Peyer's patch (tissue), 4 donors: ENCODE data around the gene JMY. TPM values are rescaled to one million over a fixed set of nuclear protein-coding genes. Genes with fewer than 3 reads are reported as not detected.
"Not testable (repeated sequence)": the region's sequence is repeated elsewhere in the genome, so short reads cannot be mapped to it uniquely, and the experiment has no call there.

Experiments used
- DNase-seq, 3 donors: peaks; one replicate each; pipeline ENCODE4 v3.0.0-alpha.2; 2017 to 2019
- H3K27ac ChIP-seq, 4 donors: fragments of 200-600 bp; sonication (generic); one replicate each; pipeline ENCODE4 v1.5.1; 2016 to 2019
- H3K27me3 ChIP-seq, 2 donors: fragments of 200-600 bp; sonication (generic); one replicate each; pipeline ENCODE4 v1.5.1; 2019
- H3K36me3 ChIP-seq, 3 donors: fragments of 200-600 bp; sonication (generic); one replicate each; pipeline ENCODE4 v1.5.1; 2016 to 2019
- H3K4me1 ChIP-seq, 4 donors: fragments of 200-600 bp; sonication (generic); one replicate each; pipeline ENCODE4 v1.5.1; 2016 to 2019
- H3K4me3 ChIP-seq, 4 donors: fragments of 200-600 bp; sonication (generic); 1 replicate in 3 of 4; 2 replicates in 1 of 4; pipeline ENCODE4 v1.5.1; 2016 to 2019; ENCODE audit warnings: mild to moderate bottlenecking in 1 of 4
- H3K9me3 ChIP-seq, 4 donors: fragments of 200-600 bp; sonication (generic); one replicate each; pipeline ENCODE4 v1.5.1; 2016 to 2019; ENCODE audit warnings: mild to moderate bottlenecking in 1 of 4
- CTCF ChIP-seq, 6 experiments: fragments of 450-650 bp in 4 of 6; fragments of 200-600 bp in 2 of 6; sonication (generic) in 1 of 6; IDR thresholded peaks; one replicate each; pipeline ENCODE4 v1.5.1; 2017 to 2019; ENCODE audit warnings: antibody characterized with exemption in 6 of 6, mild to moderate bottlenecking in 3 of 6, moderate library complexity in 1 of 6
- POLR2A ChIP-seq, 2 donors: fragments of 450-650 bp; IDR thresholded peaks; one replicate each; pipeline ENCODE4 v1.5.1; 2017; ENCODE audit warnings: antibody characterized with exemption in 2 of 2, mild to moderate bottlenecking in 2 of 2, moderate library complexity in 2 of 2
- total RNA-seq, 4 donors: library from RNA; depleted of rRNA; stranded (reverse); fragments of >200 nt; gene quantifications; one replicate each; pipeline ENCODE4 v1.1.0, GENCODE V29; 2016

The JMY gene
- total RNA-seq, 4 donors from 2014 or later = 10.3 to 16.5 (median 12.3) TPM

GRCh38 chr5:79241535-79241979 is 5.6 kb downstream of the JMY start:
- TF ChIP-seq CTCF (IDR thresholded peaks at IDR 0.05) (no peak), POLR2A (IDR thresholded peaks at IDR 0.05) (no peak)
- H3K4me1 ChIP-seq = peaks cover 0 to 10% (median 3%) of the 10 kb centered on the region in 4 donors
- H3K27me3 ChIP-seq = no peaks in the 10 kb centered on the region
- H3K9me3 ChIP-seq = no peaks in the 10 kb centered on the region
- H3K27ac ChIP-seq = no peak overlapping the region
- DNase-seq = no peak
- no peak overlapping the region for H3K4me3 ChIP-seq
- H3K36me3 ChIP-seq = no peaks in the 10 kb centered on the region

GRCh38 chr5:79242242-79243039 is 6.5 kb downstream of the JMY start:
- H3K27me3 ChIP-seq = no peaks in the 10 kb centered on the region
- no peaks in the 10 kb centered on the region for H3K9me3 ChIP-seq
- H3K36me3 ChIP-seq = no peaks in the 10 kb centered on the region
- no peak for DNase-seq
- H3K4me1 ChIP-seq = peaks cover 0 to 9% (median 3%) of the 10 kb centered on the region in 4 donors
- no peak for TF ChIP-seq CTCF (IDR thresholded peaks at IDR 0.05)
- TF ChIP-seq POLR2A (IDR thresholded peaks at IDR 0.05) = no peak
- H3K27ac ChIP-seq = no peak overlapping the region
- H3K4me3 ChIP-seq = no peak overlapping the region

GRCh38 chr5:79243224-79243623 is 7.3 kb downstream of the JMY start:
- Histone ChIP-seq H3K4me1 (peaks cover 0 to 6% (median 1%) of the 10 kb centered on the region in 4 donors), H3K36me3 (no peaks in the 10 kb centered on the region)

GRCh38 chr5:79254067-79254466 is 18.1 kb downstream of the JMY start:
- DNase-seq = not testable (repeated sequence)

More at GRCh38 chr5:79243224-79243623, 7.3 kb downstream of the JMY start:
- DNase-seq = no peak
- Histone ChIP-seq H3K9me3 (no peaks in the 10 kb centered on the region), H3K27me3 (no peaks in the 10 kb centered on the region), H3K27ac (no peak overlapping the region), H3K4me3 (no peak overlapping the region)
- no peak for TF ChIP-seq CTCF (IDR thresholded peaks at IDR 0.05)
- no peak for TF ChIP-seq POLR2A (IDR thresholded peaks at IDR 0.05)

GRCh38 chr5:79255786-79256557 is 20.0 kb downstream of the JMY start:
- no peak for DNase-seq
- no peak overlapping the region for H3K4me3 ChIP-seq

More at GRCh38 chr5:79254067-79254466, 18.1 kb downstream of the JMY start:
- H3K27ac ChIP-seq, H3K4me1 ChIP-seq, H3K9me3 ChIP-seq, H3K4me3 ChIP-seq, H3K27me3 ChIP-seq, H3K36me3 ChIP-seq: not testable (repeated sequence)

More at GRCh38 chr5:79255786-79256557, 20.0 kb downstream of the JMY start:
- TF ChIP-seq POLR2A (IDR thresholded peaks at IDR 0.05) (no peak), CTCF (IDR thresholded peaks at IDR 0.05) (peak in 4 of 6 experiments; percentile 6 to 31 (median 20))
- no peak overlapping the region for H3K27ac ChIP-seq
- no peaks in the 10 kb centered on the region for H3K9me3 ChIP-seq
- H3K27me3 ChIP-seq = no peaks in the 10 kb centered on the region
- H3K4me1 ChIP-seq = no peaks in the 10 kb centered on the region
- no peaks in the 10 kb centered on the region for H3K36me3 ChIP-seq
